ENCODE data around the gene SCLY. TPM values are rescaled to one million over a fixed set of nuclear protein-coding genes. Genes with fewer than 3 reads are reported as not detected.

Gene SCLY
- total and polyA plus RNA-seq, 2 of the 13 experiments (the other 11 are each of a cell fraction or from before 2014, with no cell fraction given): 27.9 to 38.6 TPM

DNA sequence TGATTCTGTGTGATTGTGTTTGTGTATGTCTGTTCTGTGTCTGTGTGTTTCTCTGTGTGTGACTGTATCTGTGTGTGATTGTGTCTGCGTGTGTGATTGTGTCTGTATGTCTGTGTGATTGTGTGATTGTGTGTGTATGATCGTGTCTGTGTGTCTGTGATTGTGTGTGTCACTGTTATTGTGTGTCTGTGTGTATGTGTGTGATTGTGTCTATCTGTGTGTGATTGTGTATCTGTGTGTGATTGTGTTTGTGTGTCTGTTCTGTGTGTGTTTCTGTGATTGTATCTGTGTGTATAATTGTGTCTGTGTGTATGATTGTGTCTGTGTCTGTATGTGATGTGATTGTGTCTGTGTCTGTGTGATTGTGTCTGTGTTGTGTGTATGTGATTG lies 66.0 kb downstream of the SCLY start (continued):
- TF ChIP-seq NBN (conservative IDR thresholded peaks at IDR 0.05) (0 out of 2 replicates have a peak, but pooled peaks have one; percentile 14), NFIB (CRISPR knock-in tag; IDR thresholded peaks at IDR 0.05; ENCODE audit: borderline replicate concordance) (no peak), ARNT (IDR thresholded peaks at IDR 0.05) (0 out of 2 replicates have a peak, but pooled peaks have one; percentile 1), ARNTL (CRISPR knock-in tag; IDR thresholded peaks at IDR 0.05) (no peak), ZNF780A (CRISPR knock-in tag; IDR thresholded peaks at IDR 0.05) (0 out of 2 replicates have a peak, but pooled peaks have one; percentile 24), MTA1 (CRISPR knock-in tag; IDR thresholded peaks at IDR 0.05; ENCODE audit: borderline replicate concordance) (no peak), LCORL (IDR thresholded peaks at IDR 0.05) (peak; percentile 5; the same call in 1 of the 2 replicates), LCORL (CRISPR knock-in tag; IDR thresholded peaks at IDR 0.05) (no peak), ZNF619 (CRISPR knock-in tag; IDR thresholded peaks at IDR 0.05) (0 out of 2 replicates have a peak, but pooled peaks have one; percentile 13), REXO4 (CRISPR knock-in tag; IDR thresholded peaks at IDR 0.05; ENCODE audit: borderline replicate concordance) (no peak)
- TF ChIP-seq, protein P1, sequence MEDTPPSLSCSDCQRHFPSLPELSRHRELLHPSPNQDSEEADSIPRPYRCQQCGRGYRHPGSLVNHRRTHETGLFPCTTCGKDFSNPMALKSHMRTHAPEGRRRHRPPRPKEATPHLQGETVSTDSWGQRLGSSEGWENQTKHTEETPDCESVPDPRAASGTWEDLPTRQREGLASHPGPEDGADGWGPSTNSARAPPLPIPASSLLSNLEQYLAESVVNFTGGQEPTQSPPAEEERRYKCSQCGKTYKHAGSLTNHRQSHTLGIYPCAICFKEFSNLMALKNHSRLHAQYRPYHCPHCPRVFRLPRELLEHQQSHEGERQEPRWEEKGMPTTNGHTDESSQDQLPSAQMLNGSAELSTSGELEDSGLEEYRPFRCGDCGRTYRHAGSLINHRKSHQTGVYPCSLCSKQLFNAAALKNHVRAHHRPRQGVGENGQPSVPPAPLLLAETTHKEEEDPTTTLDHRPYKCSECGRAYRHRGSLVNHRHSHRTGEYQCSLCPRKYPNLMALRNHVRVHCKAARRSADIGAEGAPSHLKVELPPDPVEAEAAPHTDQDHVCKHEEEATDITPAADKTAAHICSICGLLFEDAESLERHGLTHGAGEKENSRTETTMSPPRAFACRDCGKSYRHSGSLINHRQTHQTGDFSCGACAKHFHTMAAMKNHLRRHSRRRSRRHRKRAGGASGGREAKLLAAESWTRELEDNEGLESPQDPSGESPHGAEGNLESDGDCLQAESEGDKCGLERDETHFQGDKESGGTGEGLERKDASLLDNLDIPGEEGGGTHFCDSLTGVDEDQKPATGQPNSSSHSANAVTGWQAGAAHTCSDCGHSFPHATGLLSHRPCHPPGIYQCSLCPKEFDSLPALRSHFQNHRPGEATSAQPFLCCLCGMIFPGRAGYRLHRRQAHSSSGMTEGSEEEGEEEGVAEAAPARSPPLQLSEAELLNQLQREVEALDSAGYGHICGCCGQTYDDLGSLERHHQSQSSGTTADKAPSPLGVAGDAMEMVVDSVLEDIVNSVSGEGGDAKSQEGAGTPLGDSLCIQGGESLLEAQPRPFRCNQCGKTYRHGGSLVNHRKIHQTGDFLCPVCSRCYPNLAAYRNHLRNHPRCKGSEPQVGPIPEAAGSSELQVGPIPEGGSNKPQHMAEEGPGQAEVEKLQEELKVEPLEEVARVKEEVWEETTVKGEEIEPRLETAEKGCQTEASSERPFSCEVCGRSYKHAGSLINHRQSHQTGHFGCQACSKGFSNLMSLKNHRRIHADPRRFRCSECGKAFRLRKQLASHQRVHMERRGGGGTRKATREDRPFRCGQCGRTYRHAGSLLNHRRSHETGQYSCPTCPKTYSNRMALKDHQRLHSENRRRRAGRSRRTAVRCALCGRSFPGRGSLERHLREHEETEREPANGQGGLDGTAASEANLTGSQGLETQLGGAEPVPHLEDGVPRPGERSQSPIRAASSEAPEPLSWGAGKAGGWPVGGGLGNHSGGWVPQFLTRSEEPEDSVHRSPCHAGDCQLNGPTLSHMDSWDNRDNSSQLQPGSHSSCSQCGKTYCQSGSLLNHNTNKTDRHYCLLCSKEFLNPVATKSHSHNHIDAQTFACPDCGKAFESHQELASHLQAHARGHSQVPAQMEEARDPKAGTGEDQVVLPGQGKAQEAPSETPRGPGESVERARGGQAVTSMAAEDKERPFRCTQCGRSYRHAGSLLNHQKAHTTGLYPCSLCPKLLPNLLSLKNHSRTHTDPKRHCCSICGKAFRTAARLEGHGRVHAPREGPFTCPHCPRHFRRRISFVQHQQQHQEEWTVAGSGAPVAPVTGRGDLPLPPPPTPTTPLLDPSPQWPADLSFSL (CRISPR knock-in tag; IDR thresholded peaks at IDR 0.05): peak; percentile 99
